ENCODE data around the gene MYH6. TPM values are rescaled to one million over a fixed set of nuclear protein-coding genes. Genes with fewer than 3 reads are reported as not detected.

MYH6 gene
- total RNA-seq, 1 donor from 2014 or later, result not detected

- H3K4me3 ChIP-seq (ENCODE audit: low read depth, low read length), result no peak overlapping the region
- TF ChIP-seq CTCF (conservative IDR thresholded peaks at IDR 0.05; ENCODE audit: low read depth, low read length), result no peak
- no peak for DNase-seq (ENCODE audit: low read depth)
These were observed 39.6 kb upstream of the MYH6 start for GRCh38 chr14:23447361-23448350.

- no peak for TF ChIP-seq CTCF (conservative IDR thresholded peaks at IDR 0.05; ENCODE audit: low read depth, low read length)
- no peak for DNase-seq (ENCODE audit: low read depth)
- H3K4me3 ChIP-seq (ENCODE audit: low read depth, low read length), result no peak overlapping the region
These were observed 38.3 kb upstream of the MYH6 start for GRCh38 chr14:23446291-23446851.

GRCh38 chr14:23445773-23446172, 37.7 kb upstream of the MYH6 start:
- no peak for TF ChIP-seq CTCF (conservative IDR thresholded peaks at IDR 0.05; ENCODE audit: low read depth, low read length)
- DNase-seq (ENCODE audit: low read depth), result no peak
- no peak overlapping the region for H3K4me3 ChIP-seq (ENCODE audit: low read depth, low read length)

GRCh38 chr14:23444314-23444713, 36.2 kb upstream of the MYH6 start:
- no peak overlapping the region for H3K4me3 ChIP-seq (ENCODE audit: low read depth, low read length)
- TF ChIP-seq CTCF (conservative IDR thresholded peaks at IDR 0.05; ENCODE audit: low read depth, low read length), result no peak
- no peak for DNase-seq (ENCODE audit: low read depth)

- no peak overlapping the region for H3K4me3 ChIP-seq (ENCODE audit: low read depth, low read length)
- TF ChIP-seq CTCF (conservative IDR thresholded peaks at IDR 0.05; ENCODE audit: low read depth, low read length), result no peak
- no peak for DNase-seq (ENCODE audit: low read depth)
These were observed 35.8 kb upstream of the MYH6 start for GRCh38 chr14:23443881-23444280.

- DNase-seq (ENCODE audit: low read depth), result no peak
- no peak for TF ChIP-seq CTCF (conservative IDR thresholded peaks at IDR 0.05; ENCODE audit: low read depth, low read length)
- no peak overlapping the region for H3K4me3 ChIP-seq (ENCODE audit: low read depth, low read length)
These were observed 35.3 kb upstream of the MYH6 start for GRCh38 chr14:23443411-23443812.
